RWPE1 (cell line): ENCODE measurements around the gene FSTL1.
A peak's percentile ranks its signal among the peaks of the same experiment; 100 is the strongest.

Experiments
- CTCF ChIA-PET: fragments of 350-600 bp; sonication (Branson Sonifier 250); formaldehyde crosslinking; extraction: SDS; loops from one replicate; lab custom pipeline; 2021; lab: Yijun Ruan, JAX
- POLR2A ChIA-PET: fragments of 400-600 bp; formaldehyde crosslinking; extraction: SDS; loops from one replicate; lab custom pipeline; 2020; ENCODE audit warnings: antibody characterized with exemption; ENCODE audit not compliant: low non-redundant PET; lab: Yijun Ruan, JAX
- DNase-seq: peaks from one replicate; pipeline ENCODE4 v3.0.0; 2012; ENCODE audit warnings: low spot score
- H3K27ac ChIP-seq: fragments of 450-650 bp; 2 replicates; pipeline ENCODE4 v1.5.1; 2017
- TF ChIP-seq, protein P1 (sequence below): fragments of 450-650 bp; conservative IDR thresholded peaks from 2 replicates; pipeline ENCODE4 v1.5.1; 2017; ENCODE audit warnings: low read depth, mild to moderate bottlenecking

FSTL1 gene

DNA sequence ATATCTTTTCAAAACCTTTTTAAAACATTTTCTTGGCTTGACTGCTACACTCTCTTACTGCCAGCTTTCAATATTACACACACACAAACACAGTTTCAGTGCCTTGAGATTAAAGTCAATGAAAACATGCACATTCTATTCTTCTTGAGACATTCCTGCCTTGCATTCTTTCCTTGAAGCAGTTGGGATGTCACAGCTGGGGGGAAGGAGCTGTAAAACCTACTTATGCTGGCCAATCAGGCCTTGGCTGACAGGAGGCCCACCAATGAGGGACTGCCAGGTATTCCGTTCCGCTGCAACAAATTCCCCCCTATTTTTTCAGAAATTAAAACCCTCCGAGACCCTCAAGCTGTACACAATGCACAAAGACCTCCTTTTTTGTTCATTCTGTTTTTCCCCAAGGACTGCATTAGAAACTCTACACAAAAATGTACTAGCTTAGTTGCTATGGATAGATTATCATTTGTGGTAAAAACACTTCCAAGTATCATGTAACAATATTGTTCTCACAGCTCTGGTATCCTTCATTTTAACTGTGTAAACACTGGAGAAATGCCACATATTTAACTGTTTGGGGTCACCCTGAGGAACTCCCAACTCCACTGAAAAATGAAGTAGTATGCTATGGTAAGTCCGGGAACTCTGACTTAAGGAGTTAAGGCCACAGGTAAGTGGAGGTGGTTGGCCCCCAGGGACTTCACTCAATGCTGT is 18.5 kb downstream of the FSTL1 start:
- no peak overlapping the region for H3K27ac ChIP-seq
- no peak for DNase-seq
- ChIA-PET POLR2A (no interaction called here), CTCF (no interaction called here)
- TF ChIP-seq, protein P1, sequence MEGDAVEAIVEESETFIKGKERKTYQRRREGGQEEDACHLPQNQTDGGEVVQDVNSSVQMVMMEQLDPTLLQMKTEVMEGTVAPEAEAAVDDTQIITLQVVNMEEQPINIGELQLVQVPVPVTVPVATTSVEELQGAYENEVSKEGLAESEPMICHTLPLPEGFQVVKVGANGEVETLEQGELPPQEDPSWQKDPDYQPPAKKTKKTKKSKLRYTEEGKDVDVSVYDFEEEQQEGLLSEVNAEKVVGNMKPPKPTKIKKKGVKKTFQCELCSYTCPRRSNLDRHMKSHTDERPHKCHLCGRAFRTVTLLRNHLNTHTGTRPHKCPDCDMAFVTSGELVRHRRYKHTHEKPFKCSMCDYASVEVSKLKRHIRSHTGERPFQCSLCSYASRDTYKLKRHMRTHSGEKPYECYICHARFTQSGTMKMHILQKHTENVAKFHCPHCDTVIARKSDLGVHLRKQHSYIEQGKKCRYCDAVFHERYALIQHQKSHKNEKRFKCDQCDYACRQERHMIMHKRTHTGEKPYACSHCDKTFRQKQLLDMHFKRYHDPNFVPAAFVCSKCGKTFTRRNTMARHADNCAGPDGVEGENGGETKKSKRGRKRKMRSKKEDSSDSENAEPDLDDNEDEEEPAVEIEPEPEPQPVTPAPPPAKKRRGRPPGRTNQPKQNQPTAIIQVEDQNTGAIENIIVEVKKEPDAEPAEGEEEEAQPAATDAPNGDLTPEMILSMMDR, result no peak

DNA sequence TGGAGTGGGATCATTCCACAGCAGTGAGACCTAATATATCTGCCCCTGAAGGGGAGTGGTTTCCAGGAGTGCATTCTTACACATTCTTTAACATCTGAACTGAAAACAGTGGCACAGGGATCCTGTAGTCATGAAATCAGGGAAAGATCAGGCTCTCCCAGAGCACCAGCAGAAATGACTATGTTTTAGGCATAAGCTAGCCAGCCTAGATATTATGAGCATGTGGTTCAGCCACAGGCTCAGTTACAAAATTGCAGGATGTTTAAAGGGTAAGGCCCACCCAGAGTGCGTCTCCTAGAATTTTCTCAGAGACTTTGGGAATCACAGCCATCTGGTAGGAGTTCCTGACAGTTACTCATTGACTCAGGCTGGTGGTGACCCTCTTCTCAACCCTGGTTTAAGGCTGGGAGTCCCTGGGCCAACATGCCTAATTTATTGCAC is 20.9 kb downstream of the FSTL1 start:
- TF ChIP-seq, protein P1, result no peak
- H3K27ac ChIP-seq, result no peak overlapping the region
- ChIA-PET CTCF (interaction anchor here (0.5 kb wide), 1 partner anchor 75 kb away, joined by 4 read pairs; no protein-coding TSS in a partner anchor), POLR2A (no interaction called here)
- DNase-seq, result no peak

DNA sequence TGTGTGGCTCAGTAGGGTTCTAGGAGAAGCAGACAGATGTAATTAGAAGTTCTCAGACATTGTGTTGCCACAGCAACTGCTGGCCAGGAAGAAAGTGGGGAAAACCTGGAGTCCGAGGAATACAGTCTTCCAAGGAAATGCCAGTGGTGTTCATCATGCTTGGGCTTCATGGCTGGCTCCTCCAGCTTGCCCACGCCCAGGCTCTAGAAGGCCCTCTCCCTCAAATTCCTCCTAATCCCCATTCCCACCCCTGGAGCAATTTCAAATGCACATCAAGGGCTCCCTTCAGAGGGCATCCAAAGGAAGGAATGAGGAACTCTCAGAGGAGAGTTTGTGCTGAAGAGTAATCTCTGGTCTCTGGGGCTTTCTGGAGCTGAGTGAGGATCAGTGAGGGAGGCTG is 21.9 kb downstream of the FSTL1 start:
- no peak for DNase-seq
- no peak overlapping the region for H3K27ac ChIP-seq
- TF ChIP-seq, protein P1, result no peak
- CTCF ChIA-PET, result interaction anchor here (0.6 to 1.3 kb wide), 2 partner anchors 85 to 130 kb away, joined by 3 read pairs; no protein-coding TSS in a partner anchor
- POLR2A ChIA-PET, result no interaction called here

DNA sequence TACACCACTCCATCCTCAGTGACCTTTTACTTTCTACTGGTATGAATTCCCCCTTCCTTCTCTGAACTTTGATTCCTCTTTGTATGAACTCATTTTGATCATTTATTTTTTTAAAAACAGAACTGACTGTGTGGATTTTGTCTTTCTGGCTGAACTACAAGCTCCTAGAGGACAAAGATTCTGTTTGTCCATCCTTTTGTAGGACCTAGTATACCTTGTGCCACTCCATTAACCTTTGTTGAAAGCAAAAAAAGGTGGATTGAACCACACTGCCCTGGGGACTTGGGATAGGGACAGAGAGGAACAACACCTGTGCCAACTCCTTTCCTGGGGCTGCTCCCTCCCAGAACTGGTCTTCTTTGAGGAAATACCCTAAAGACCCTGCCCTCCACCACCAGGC is 23.6 kb downstream of the FSTL1 start:
- no peak for DNase-seq
- POLR2A ChIA-PET, result no interaction called here
- CTCF ChIA-PET, result no interaction called here
- TF ChIP-seq, protein P1, result no peak
- H3K27ac ChIP-seq, result no peak overlapping the region

DNA sequence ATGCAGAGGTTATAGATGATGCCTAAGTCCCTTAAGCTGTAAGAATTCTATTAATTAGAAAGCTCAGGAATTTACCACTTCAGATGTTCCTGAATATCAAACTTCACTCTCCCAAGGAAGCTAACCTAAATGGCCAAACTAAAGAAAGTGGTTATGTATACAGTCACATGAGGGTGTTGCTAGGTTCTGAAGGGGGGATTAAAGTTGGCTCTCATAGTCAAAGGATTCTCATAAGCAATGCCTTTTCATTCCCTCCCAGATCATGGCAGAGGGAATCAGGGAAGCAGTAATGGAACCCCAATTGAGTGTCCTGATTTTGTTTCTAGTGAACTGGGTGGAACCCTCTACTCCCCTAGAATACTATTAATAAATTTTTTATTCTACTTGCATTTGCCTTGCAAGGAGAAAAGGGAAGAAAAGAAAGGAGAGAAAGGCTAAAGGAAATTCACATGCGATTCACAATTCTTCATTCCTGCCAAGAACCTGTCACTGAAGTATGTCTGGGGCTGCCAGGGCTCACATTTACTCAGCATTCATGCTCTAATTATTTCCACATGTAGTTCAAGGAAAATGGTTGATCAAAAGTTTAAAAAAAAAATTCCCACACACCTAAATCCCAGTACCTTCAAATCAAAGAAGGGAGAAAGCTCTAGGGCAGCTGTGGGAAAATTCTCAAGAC is 25.1 kb downstream of the FSTL1 start:
- TF ChIP-seq, protein P1, result no peak
- peak overlapping the region; percentile 62 for H3K27ac ChIP-seq
- POLR2A ChIA-PET, result no interaction called here
- no peak for DNase-seq
- CTCF ChIA-PET, result interaction anchor here (1.0 kb wide), 1 partner anchor 133 kb away, joined by 5 read pairs; no protein-coding TSS in a partner anchor

DNA sequence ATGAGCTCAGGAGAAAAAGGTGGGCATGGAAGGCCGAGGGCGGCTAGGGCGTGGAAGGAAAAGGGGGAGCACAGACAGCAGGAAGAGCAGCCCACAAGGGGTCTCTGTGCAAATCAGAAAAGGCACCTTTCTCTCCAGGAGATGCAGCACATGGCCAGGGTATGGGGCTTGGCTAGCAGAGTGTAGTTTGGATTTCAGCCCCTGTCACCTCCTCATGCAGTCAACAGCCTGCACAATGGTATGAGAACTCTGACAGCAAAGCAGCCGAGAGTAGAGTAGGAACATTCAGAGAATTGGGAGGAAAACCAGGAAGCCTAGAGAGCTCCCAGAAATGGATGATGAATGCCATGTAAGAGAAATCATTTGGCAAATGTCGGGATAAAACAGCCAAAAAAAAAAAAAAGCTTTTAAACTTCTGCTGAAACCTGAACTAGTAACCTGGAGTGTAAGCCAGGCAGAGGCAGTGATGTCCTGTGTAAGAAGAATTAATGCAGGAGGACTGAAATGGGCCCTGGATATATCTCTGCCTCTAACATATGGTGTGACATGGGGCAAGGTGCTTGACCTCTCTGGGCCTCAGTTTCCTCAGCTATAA is 25.7 kb downstream of the FSTL1 start:
- ChIA-PET POLR2A (no interaction called here), CTCF (interaction anchor here (1.0 kb wide), 1 partner anchor 134 kb away, joined by 5 read pairs; no protein-coding TSS in a partner anchor)
- H3K27ac ChIP-seq, result no peak overlapping the region
- TF ChIP-seq, protein P1, result no peak
- no peak for DNase-seq
